SK-N-SH (cell line): ENCODE data around the gene ZFYVE21. TPM values are rescaled to one million over a fixed set of nuclear protein-coding genes. Genes with fewer than 3 reads are reported as not detected.

Experiments
- CTCF ChIA-PET: fragments of 300-600, 350-600 bp; formaldehyde crosslinking; extraction: SDS; loops from one replicate; lab custom pipeline; 2021; lab: Yijun Ruan, JAX
- POLR2A ChIA-PET: fragments of 350-600 bp; sonication (Branson Sonifier 250); formaldehyde crosslinking; extraction: SDS; loops from one replicate; lab custom pipeline; 2020; ENCODE audit warnings: antibody characterized with exemption, inconsistent platforms; lab: Yijun Ruan, JAX
- DNase-seq: peaks from one replicate; pipeline ENCODE4 v3.0.0; 2012
- H2AFZ ChIP-seq: fragments of 200-600 bp; sonication (generic); 2 replicates; pipeline ENCODE4 v1.8.1; 2016; ENCODE audit warnings: antibody characterized with exemption, mild to moderate bottlenecking, low read depth
- H3F3A ChIP-seq: fragments of 200-600 bp; sonication (generic); replicated peaks from 2 replicates; pipeline ENCODE3; 2016; ENCODE audit warnings: antibody characterized with exemption, mild to moderate bottlenecking; ENCODE audit not compliant: insufficient read depth
- H3K27ac ChIP-seq, 2 experiments: fragments of 200-500 bp in 1 of 2; fragments of 200-600 bp in 1 of 2; sonication (Bioruptor generic) in 1 of 2; sonication (generic), shearing (Covaris generic) in 1 of 2; 2 replicates each; pipeline versions ENCODE4 v1.5.1 to v1.6.1; 2014 to 2016; ENCODE audit warnings: low read depth in 2 of 2, inconsistent platforms in 1 of 2, low read length in 1 of 2, mild to moderate bottlenecking in 1 of 2, mixed read lengths in 1 of 2
- H3K27me3 ChIP-seq: fragments of 200-600 bp; sonication (generic), shearing (Covaris generic); 2 replicates; pipeline ENCODE4 v1.6.1; 2016; ENCODE audit warnings: mixed run types; ENCODE audit not compliant: insufficient read depth
- H3K36me3 ChIP-seq, 2 experiments: fragments of 200-500 bp in 1 of 2; fragments of 200-600 bp in 1 of 2; sonication (Bioruptor generic) in 1 of 2; sonication (generic) in 1 of 2; replicated peaks in 1 of 2; 2 replicates each; pipeline versions ENCODE3 to v1.5.1; 2014 to 2016; ENCODE audit warnings: low read length in 1 of 2, mild to moderate bottlenecking in 1 of 2; ENCODE audit not compliant: insufficient read depth in 2 of 2, control insufficient read depth in 1 of 2
- H3K4me1 ChIP-seq, 2 experiments: fragments of 200-500 bp in 1 of 2; fragments of 200-600 bp in 1 of 2; sonication (Bioruptor generic) in 1 of 2; sonication (generic), shearing (Covaris generic) in 1 of 2; 2 replicates each; pipeline versions ENCODE4 v1.5.1 to v1.6.1; 2014 to 2016; ENCODE audit warnings: low read depth in 1 of 2, low read length in 1 of 2, mixed run types in 1 of 2; ENCODE audit not compliant: insufficient read depth in 2 of 2, control insufficient read depth in 1 of 2
- H3K4me2 ChIP-seq: fragments of 200-600 bp; sonication (generic), shearing (Covaris generic); 2 replicates; pipeline ENCODE4 v1.6.1; 2017; ENCODE audit warnings: mixed run types
- H3K4me3 ChIP-seq, 2 experiments: fragments of 200-500 bp in 1 of 2; fragments of 200-600 bp in 1 of 2; sonication (Bioruptor generic) in 1 of 2; sonication (generic), shearing (Covaris generic) in 1 of 2; 2 replicates each; pipeline versions ENCODE4 v1.5.1 to v1.8.1; 2014 to 2016; ENCODE audit warnings: low read depth in 2 of 2, inconsistent platforms in 1 of 2, low read length in 1 of 2, mild to moderate bottlenecking in 1 of 2, mixed read lengths in 1 of 2, moderate library complexity in 1 of 2
- H3K79me2 ChIP-seq: fragments of 200-600 bp; sonication (generic); 2 replicates; pipeline ENCODE4 v1.8.1; 2017; ENCODE audit warnings: mild to moderate bottlenecking; ENCODE audit not compliant: insufficient read depth
- H3K9ac ChIP-seq: fragments of 200-600 bp; sonication (generic); 2 replicates; pipeline ENCODE4 v1.6.1; 2017; ENCODE audit warnings: mixed run types
- H3K9me2 ChIP-seq: fragments of 200-600 bp; sonication (generic); 2 replicates; pipeline ENCODE4 v1.6.1; 2017; ENCODE audit warnings: mixed run types
- H3K9me3 ChIP-seq: fragments of 200-600 bp; sonication (generic); 2 replicates; pipeline ENCODE4 v1.6.1; 2017; ENCODE audit warnings: mixed run types, mild to moderate bottlenecking, moderate library complexity
- H4K20me1 ChIP-seq: fragments of 200-600 bp; sonication (generic); 2 replicates; pipeline ENCODE4 v1.6.1; 2017; ENCODE audit warnings: mild to moderate bottlenecking, mixed run types; ENCODE audit not compliant: insufficient read depth
- GABPA ChIP-seq: IDR thresholded peaks from 2 replicates; pipeline ENCODE4 v1.4.0; 2012; ENCODE audit warnings: low read depth, mild to moderate bottlenecking
- GATA2 ChIP-seq: sonication (generic); formaldehyde crosslinking; IDR thresholded peaks from 2 replicates; pipeline ENCODE4 v1.5.0; 2020; ENCODE audit warnings: mild to moderate bottlenecking, missing genetic modification reagents
- JUND ChIP-seq: IDR thresholded peaks from 2 replicates; pipeline ENCODE4 v1.4.0; 2012
- POLR2AphosphoS5 ChIP-seq: IDR thresholded peaks from 2 replicates; pipeline ENCODE4 v1.6.1; 2012; ENCODE audit warnings: low read depth, low read length
- RAD21 ChIP-seq: IDR thresholded peaks from 2 replicates; pipeline ENCODE4 v1.6.1; 2012; ENCODE audit warnings: mild to moderate bottlenecking, low read length
- RCOR1 ChIP-seq: fragments of 150-350 bp; IDR thresholded peaks from 2 replicates; pipeline ENCODE4 v1.6.1; 2017; ENCODE audit warnings: antibody characterized with exemption, low read length
- TAF1 ChIP-seq: IDR thresholded peaks from 2 replicates; pipeline ENCODE4 v1.6.1; 2012; ENCODE audit warnings: low read depth, mild to moderate bottlenecking, low read length, moderate library complexity, borderline replicate concordance
- USF2 ChIP-seq: fragments of 150-350 bp; IDR thresholded peaks from 2 replicates; pipeline ENCODE4 v1.6.1; 2017; ENCODE audit warnings: antibody characterized with exemption, low read length, low read depth, borderline replicate concordance
- WGBS: methylation state at CpG from one replicate; pipeline ENCODE4 v1.1.6; 2017; ENCODE audit warnings: low lambda C conversion rate; 5-methylcytosine and 5-hydroxymethylcytosine counted together
- polyA plus RNA-seq, 3 experiments: library from polyadenylated mRNA; depleted of rRNA; stranded (reverse); fragments of >200 nt; gene quantifications; 2 replicates each; pipeline ENCODE4 v1.2.3, GENCODE V29; 2012
- TF ChIP-seq, protein P1 (sequence below): fragments of 150-350 bp; IDR thresholded peaks from 2 replicates; pipeline ENCODE4 v1.6.1; 2016; ENCODE audit warnings: mild to moderate bottlenecking, low read depth, low read length

ZFYVE21 gene
- polyA plus RNA-seq, 1 of the 3 experiments (the other 2 are of a cell fraction) = 82.1 TPM

GRCh38 chr14:103692159-103692558, 23.5 kb upstream of the ZFYVE21 start:
- WGBS = 96% methylated on average over 9 of the region's 17 CpGs
- peaks cover 20% of the 10 kb centered on the region for H3F3A ChIP-seq
- CTCF ChIA-PET = interaction anchor here (1.2 kb wide), 1 partner anchor 13 kb away, joined by 3 read pairs; no protein-coding TSS in a partner anchor

GRCh38 chr14:103692871-103693270, 22.7 kb upstream of the ZFYVE21 start:
- no peaks in the 10 kb centered on the region for H3K27me3 ChIP-seq
- CTCF ChIA-PET = interaction anchor here (1.2 kb wide), 1 partner anchor 13 kb away, joined by 3 read pairs; no protein-coding TSS in a partner anchor
- H3K79me2 ChIP-seq = peaks cover 67% of the 10 kb centered on the region
- H3K9me2 ChIP-seq = no peaks in the 10 kb centered on the region
- peaks cover 47 to 55% of the 10 kb centered on the region in 2 experiments for H3K36me3 ChIP-seq
- no peak overlapping the region for H3K4me2 ChIP-seq
- H3F3A ChIP-seq = peaks cover 20% of the 10 kb centered on the region
- H4K20me1 ChIP-seq = peaks cover 22% of the 10 kb centered on the region
- TF ChIP-seq, protein P1, sequence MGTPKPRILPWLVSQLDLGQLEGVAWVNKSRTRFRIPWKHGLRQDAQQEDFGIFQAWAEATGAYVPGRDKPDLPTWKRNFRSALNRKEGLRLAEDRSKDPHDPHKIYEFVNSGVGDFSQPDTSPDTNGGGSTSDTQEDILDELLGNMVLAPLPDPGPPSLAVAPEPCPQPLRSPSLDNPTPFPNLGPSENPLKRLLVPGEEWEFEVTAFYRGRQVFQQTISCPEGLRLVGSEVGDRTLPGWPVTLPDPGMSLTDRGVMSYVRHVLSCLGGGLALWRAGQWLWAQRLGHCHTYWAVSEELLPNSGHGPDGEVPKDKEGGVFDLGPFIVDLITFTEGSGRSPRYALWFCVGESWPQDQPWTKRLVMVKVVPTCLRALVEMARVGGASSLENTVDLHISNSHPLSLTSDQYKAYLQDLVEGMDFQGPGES = no peak
- TF ChIP-seq RCOR1 (no peak), POLR2AphosphoS5 (no peak), GATA2 (CRISPR knock-in tag) (no peak), RAD21 (no peak), GABPA (no peak)
- TF ChIP-seq, all 33 proteins: peak for 0
- WGBS = 93% methylated on average over 9 of the region's 12 CpGs
- POLR2A ChIA-PET = no interaction called here
- DNase-seq = no peak
- no peak overlapping the region for H3K9ac ChIP-seq
- H3K9me3 ChIP-seq = no peaks in the 10 kb centered on the region
- no peak overlapping the region for H3K4me3 ChIP-seq
- H3K4me1 ChIP-seq = peaks cover 0 to 33% of the 10 kb centered on the region in 2 experiments; a peak in 1 of 4 replicates
- no peak overlapping the region for H3K27ac ChIP-seq
- no peak overlapping the region for H2AFZ ChIP-seq

More at GRCh38 chr14:103692159-103692558, 23.5 kb upstream of the ZFYVE21 start:
- TF ChIP-seq, protein P1 = no peak
- TF ChIP-seq TAF1 (no peak), USF2 (no peak), JUND (no peak)
- Histone ChIP-seq H3K4me1 (peaks cover 0 to 27% of the 10 kb centered on the region in 2 experiments; a peak in 1 of 4 replicates), H3K79me2 (peaks cover 69% of the 10 kb centered on the region), H3K36me3 (peaks cover 48 to 55% of the 10 kb centered on the region in 2 experiments), H3K9me3 (no peaks in the 10 kb centered on the region), H2AFZ (no peak overlapping the region), H4K20me1 (peaks cover 22% of the 10 kb centered on the region), H3K9me2 (no peaks in the 10 kb centered on the region), H3K27ac (no peak overlapping the region), H3K4me3 (no peak overlapping the region), H3K27me3 (no peaks in the 10 kb centered on the region), H3K9ac (no peak overlapping the region), H3K4me2 (no peak overlapping the region)
- POLR2A ChIA-PET = no interaction called here
- DNase-seq = no peak
